A549 (cell line): Measurements from ENCODE around the gene SESN3. TPM values are rescaled to one million over a fixed set of nuclear protein-coding genes. Genes with fewer than 3 reads are reported as not detected.

Experiments used
- ATAC-seq, 2 experiments: fragments of 200-7000 bp in 1 of 2; fragments of >200 bp in 1 of 2; cut with Nextera tagmentation in 1 of 2; cut with Tn5 transposase in 1 of 2; 3 replicates each; pipeline versions ENCODE4 v1.8.0 to v1.9.1; 2018 to 2020; ENCODE audit warnings: mild to moderate bottlenecking in 1 of 2, moderate library complexity in 1 of 2
- CTCF ChIA-PET: fragments of 300-600 bp; sonication (Branson Sonifier 250); formaldehyde crosslinking; extraction: SDS; loops from one replicate; lab custom pipeline; 2021; ENCODE audit warnings: antibody characterized with exemption, inconsistent platforms; lab: Yijun Ruan, JAX
- POLR2A ChIA-PET: fragments of 350-600 bp; formaldehyde crosslinking; extraction: SDS; loops from one replicate; lab custom pipeline; 2021; ENCODE audit warnings: antibody characterized with exemption, inconsistent platforms; lab: Yijun Ruan, JAX
- DNase-seq, 2 experiments: peaks; one replicate each; pipeline versions ENCODE4 v3.0.0 to v3.0.0-alpha.2; 2011 to 2016; ENCODE audit warnings: low read depth in 1 of 2, low spot score in 1 of 2
- FAIRE-seq: peaks from 2 replicates; lab custom pipeline; 2011; peaks lifted over from hg19 to GRCh38; lab: Jason Lieb, UNC
- H3K27ac ChIP-seq, 2 experiments: fragments of >200 bp; sonication (Bioruptor Twin); formaldehyde crosslinking; 3 replicates each; pipeline ENCODE4 v1.5.1; 2016 to 2017
- H3K4me1 ChIP-seq: fragments of >200 bp; sonication (Bioruptor Twin); formaldehyde crosslinking; 3 replicates; pipeline ENCODE4 v1.6.1; 2016
- H3K4me2 ChIP-seq: fragments of >200 bp; sonication (Bioruptor Twin); formaldehyde crosslinking; 3 replicates; pipeline ENCODE4 v1.6.1; 2016
- H3K4me3 ChIP-seq: fragments of >200 bp; sonication (Bioruptor Twin); formaldehyde crosslinking; 3 replicates; pipeline ENCODE4 v1.5.1; 2016
- H3K9me3 ChIP-seq: fragments of >200 bp; sonication (Bioruptor Twin); formaldehyde crosslinking; 3 replicates; pipeline ENCODE4 v1.6.1; 2016
- ATOH8 ChIP-seq: fragments of 250-450 bp; sonication (Bioruptor Pico); IDR thresholded peaks from 2 replicates; pipeline ENCODE4 v1.5.0; 2020; ENCODE audit warnings: low read depth, mild to moderate bottlenecking, moderate library complexity
- BCL3 ChIP-seq: fragments of >200 bp; sonication (Bioruptor Twin); formaldehyde crosslinking; IDR thresholded peaks from 3 replicates; pipeline ENCODE4 v1.6.1; 2016
- CBX8 ChIP-seq: fragments of 200-600 bp; sonication (generic); IDR thresholded peaks from 2 replicates; pipeline ENCODE4 v1.6.1; 2016
- CHD2 ChIP-seq: fragments of 150-350 bp; IDR thresholded peaks from 2 replicates; pipeline ENCODE4 v1.6.1; 2014; ENCODE audit warnings: low read length; ENCODE audit not compliant: partially characterized antibody
- EP300 ChIP-seq, 2 experiments: fragments of >200 bp; sonication (Bioruptor Twin); formaldehyde crosslinking; IDR thresholded peaks; 2 replicates in 1 of 2; 3 replicates in 1 of 2; pipeline ENCODE4 v1.6.1; 2016 to 2017
- ESRRA ChIP-seq: fragments of 150-350 bp; IDR thresholded peaks from 2 replicates; pipeline ENCODE4 v1.6.1; 2014; ENCODE audit warnings: mild to moderate bottlenecking, low read length, borderline replicate concordance
- FOSL2 ChIP-seq, 2 experiments: fragments of 450-650 bp in 1 of 2; fragments of >200 bp in 1 of 2; sonication (Bioruptor Twin) in 1 of 2; formaldehyde crosslinking; IDR thresholded peaks; 2 replicates each; pipeline versions ENCODE4 v1.5.0 to v1.6.1; 2016 to 2020; ENCODE audit warnings: mild to moderate bottlenecking in 1 of 2, moderate library complexity in 1 of 2
- HDAC2 ChIP-seq: fragments of 200-600 bp; sonication (generic); IDR thresholded peaks from 2 replicates; pipeline ENCODE4 v1.6.1; 2016
- HEYL ChIP-seq: fragments of 250-450 bp; sonication (Bioruptor Pico); IDR thresholded peaks from 2 replicates; pipeline ENCODE4 v1.8.0; 2021; ENCODE audit warnings: mild to moderate bottlenecking, moderate library complexity
- HOXA7 ChIP-seq: fragments of 250-450 bp; sonication (Bioruptor Pico); IDR thresholded peaks from 2 replicates; pipeline ENCODE4 v1.5.0; 2020; ENCODE audit warnings: mild to moderate bottlenecking, moderate library complexity
- KDM1A ChIP-seq: fragments of 200-600 bp; sonication (generic); IDR thresholded peaks from 2 replicates; pipeline ENCODE4 v1.6.1; 2016; ENCODE audit warnings: low read depth, mild to moderate bottlenecking
- MAFK ChIP-seq: fragments of 450-650 bp; IDR thresholded peaks from 2 replicates; pipeline ENCODE4 v1.6.1; 2014; ENCODE audit not compliant: partially characterized antibody
- MAZ ChIP-seq: fragments of 150-350 bp; IDR thresholded peaks from 2 replicates; pipeline ENCODE4 v1.6.1; 2014; ENCODE audit warnings: antibody characterized with exemption, low read depth, low read length, borderline replicate concordance
- MYC ChIP-seq: IDR thresholded peaks from 2 replicates; pipeline ENCODE4 v1.6.1; 2012; ENCODE audit warnings: mild to moderate bottlenecking, inconsistent platforms, low read length, improper control_type of control experiment, borderline replicate concordance
- PHF8 ChIP-seq: fragments of 200-600 bp; sonication (generic); IDR thresholded peaks from 2 replicates; pipeline ENCODE4 v1.6.1; 2016; ENCODE audit warnings: low read depth, mild to moderate bottlenecking, antibody characterized with exemption, moderate library complexity, borderline replicate concordance
- POLR2A ChIP-seq: IDR thresholded peaks from 2 replicates; pipeline ENCODE4 v1.6.1; 2012; ENCODE audit warnings: mild to moderate bottlenecking, low read length
- POLR2AphosphoS2 ChIP-seq: conservative IDR thresholded peaks from 2 replicates; pipeline ENCODE4 v1.6.1; 2012; ENCODE audit warnings: low read length, improper control_type of control experiment, inconsistent platforms
- RAD21 ChIP-seq, 2 experiments: fragments of >200 bp in 1 of 2; sonication (Bioruptor Twin) in 1 of 2; formaldehyde crosslinking in 1 of 2; IDR thresholded peaks in 1 of 2; conservative IDR thresholded peaks in 1 of 2; 2 replicates in 1 of 2; 3 replicates in 1 of 2; pipeline ENCODE4 v1.6.1; 2012 to 2018; ENCODE audit warnings: inconsistent platforms in 1 of 2
- REST ChIP-seq: fragments of 200-600 bp; sonication (generic); IDR thresholded peaks from 2 replicates; pipeline ENCODE4 v1.6.1; 2016; ENCODE audit warnings: antibody characterized with exemption, mild to moderate bottlenecking, moderate library complexity
- RFX5 ChIP-seq: fragments of 450-650 bp; IDR thresholded peaks from 2 replicates; pipeline ENCODE4 v1.7.1; 2014; ENCODE audit warnings: antibody characterized with exemption, mild to moderate bottlenecking, moderate library complexity
- RNF2 ChIP-seq: fragments of 200-600 bp; sonication (generic); IDR thresholded peaks from 2 replicates; pipeline ENCODE4 v1.6.1; 2016; ENCODE audit warnings: low read depth, mild to moderate bottlenecking, antibody characterized with exemption, moderate library complexity, borderline replicate concordance
- SMC3 ChIP-seq: fragments of >200 bp; sonication (Bioruptor Twin); formaldehyde crosslinking; IDR thresholded peaks from 3 replicates; pipeline ENCODE4 v1.6.1; 2018; ENCODE audit warnings: inconsistent platforms
- USF2 ChIP-seq: fragments of 450-650 bp; IDR thresholded peaks from 2 replicates; pipeline ENCODE4 v1.6.1; 2014; ENCODE audit warnings: antibody characterized with exemption
- ZSCAN20 ChIP-seq: fragments of 250-450 bp; sonication (Bioruptor Pico); IDR thresholded peaks from 2 replicates; pipeline ENCODE4 v1.8.0; 2022; ENCODE audit warnings: mild to moderate bottlenecking, moderate library complexity
- WGBS: methylation state at CpG from one replicate; pipeline ENCODE4 v1.1.6; 2017; ENCODE audit errors: missing lambda C conversion rate; 5-methylcytosine and 5-hydroxymethylcytosine counted together
- polyA plus RNA-seq, 4 experiments: library from polyadenylated mRNA; depleted of rRNA in 3 of 4; stranded (reverse); fragments of >200 nt; fragmentation: RNase III in 1 of 4; extraction: RNeasy Plus Mini Kit Qiagen cat#74134 plus additional on column Dnase treatment in 1 of 4; gene quantifications; 2 replicates in 3 of 4; 3 replicates in 1 of 4; pipeline ENCODE4 v1.2.3, GENCODE V29; 2011 to 2017
- TF ChIP-seq, protein P1 (sequence below): fragments of 150-350 bp; IDR thresholded peaks from 2 replicates; pipeline ENCODE4 v1.6.1; 2014; ENCODE audit warnings: low read depth, mild to moderate bottlenecking, low read length
- TF ChIP-seq, protein P2 (sequence below): IDR thresholded peaks from 2 replicates; pipeline ENCODE4 v1.6.1; 2012; ENCODE audit warnings: low read depth, borderline replicate concordance

Gene SESN3
- polyA plus RNA-seq, 2 of the 4 experiments (the other 2 are of a cell fraction): 0.35 to 3.6 TPM

DNA sequence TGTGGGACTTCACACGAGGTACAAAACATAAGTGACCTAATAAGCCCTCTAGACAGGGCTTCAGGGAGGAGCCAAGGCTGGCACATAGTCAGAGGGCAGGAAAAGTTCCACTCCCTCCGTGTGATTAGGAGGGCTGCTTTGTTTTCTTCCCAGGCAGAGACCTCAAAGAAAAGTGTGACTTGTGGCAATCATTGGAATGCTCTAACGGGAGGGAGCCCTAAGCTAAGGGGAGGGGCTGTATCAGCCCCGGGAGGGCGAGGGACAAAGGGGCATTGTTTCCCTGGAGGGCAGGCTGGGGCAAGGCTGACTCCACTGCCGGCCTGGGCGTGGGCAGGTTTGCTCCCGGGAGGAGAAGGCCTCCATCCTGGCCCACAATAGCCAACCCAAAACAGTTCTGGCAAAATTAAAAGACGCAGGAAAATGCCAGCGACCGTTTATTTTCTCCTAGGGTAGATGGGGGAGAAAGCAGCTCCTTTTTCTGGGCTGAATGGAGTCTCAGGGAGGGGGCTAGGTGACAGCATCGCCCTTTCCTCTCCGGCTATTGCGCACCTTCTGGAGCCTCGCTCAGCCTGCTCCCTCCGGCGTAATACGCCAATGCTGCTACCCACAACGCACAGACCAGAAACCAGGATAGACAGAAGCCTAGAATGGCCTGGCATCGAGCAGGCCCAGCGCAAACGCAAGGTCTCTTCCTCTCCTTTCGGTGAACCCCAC, 81.2 kb downstream of the SESN3 start (continued):
- TF ChIP-seq, protein P1, sequence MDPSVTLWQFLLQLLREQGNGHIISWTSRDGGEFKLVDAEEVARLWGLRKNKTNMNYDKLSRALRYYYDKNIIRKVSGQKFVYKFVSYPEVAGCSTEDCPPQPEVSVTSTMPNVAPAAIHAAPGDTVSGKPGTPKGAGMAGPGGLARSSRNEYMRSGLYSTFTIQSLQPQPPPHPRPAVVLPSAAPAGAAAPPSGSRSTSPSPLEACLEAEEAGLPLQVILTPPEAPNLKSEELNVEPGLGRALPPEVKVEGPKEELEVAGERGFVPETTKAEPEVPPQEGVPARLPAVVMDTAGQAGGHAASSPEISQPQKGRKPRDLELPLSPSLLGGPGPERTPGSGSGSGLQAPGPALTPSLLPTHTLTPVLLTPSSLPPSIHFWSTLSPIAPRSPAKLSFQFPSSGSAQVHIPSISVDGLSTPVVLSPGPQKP: no peak
- no peak for TF ChIP-seq ZSCAN20
- no peak for TF ChIP-seq MAFK
- TF ChIP-seq POLR2AphosphoS2: no peak
- no peak for TF ChIP-seq RNF2
- no peak for TF ChIP-seq HEYL (CRISPR knock-in tag)
- TF ChIP-seq, protein P2, sequence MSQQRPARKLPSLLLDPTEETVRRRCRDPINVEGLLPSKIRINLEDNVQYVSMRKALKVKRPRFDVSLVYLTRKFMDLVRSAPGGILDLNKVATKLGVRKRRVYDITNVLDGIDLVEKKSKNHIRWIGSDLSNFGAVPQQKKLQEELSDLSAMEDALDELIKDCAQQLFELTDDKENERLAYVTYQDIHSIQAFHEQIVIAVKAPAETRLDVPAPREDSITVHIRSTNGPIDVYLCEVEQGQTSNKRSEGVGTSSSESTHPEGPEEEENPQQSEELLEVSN: no peak
- TF ChIP-seq HOXA7: no peak
- TF ChIP-seq, all 56 proteins: peak for 0

GRCh38 chr11:95148938-95149337, 82.1 kb downstream of the SESN3 start:
- POLR2A ChIA-PET: interaction anchor here (1.9 kb wide), 1 partner anchor 81 kb away, joined by 7 read pairs; no protein-coding TSS in a partner anchor
- no peak overlapping the region for H3K4me3 ChIP-seq
- ATAC-seq (no peak), FAIRE-seq (no peak), DNase-seq (no peak)
- TF ChIP-seq ZSCAN20 (no peak), MYC (no peak), RFX5 (no peak), REST (no peak), EP300 (IDR thresholded peaks at IDR 0.05) (no peak), HDAC2 (no peak), PHF8 (no peak), POLR2A (no peak), KDM1A (no peak), BCL3 (no peak), CHD2 (no peak), SMC3 (no peak), MAZ (no peak), CBX8 (no peak), RAD21 (conservative IDR thresholded peaks at IDR 0.05 in 1 of 2, IDR thresholded peaks at IDR 0.05 in 1 of 2) (no peak), USF2 (no peak), ESRRA (no peak), ATOH8 (no peak), FOSL2 (IDR thresholded peaks at IDR 0.05) (no peak), FOSL2 (CRISPR knock-in tag; IDR thresholded peaks at IDR 0.05) (no peak)
- TF ChIP-seq, all 56 proteins: peak for 0
- no peak overlapping the region for H3K4me2 ChIP-seq
- CTCF ChIA-PET: interaction anchor here (1.2 to 11.6 kb wide), 4 partner anchors 81 to 687 kb away, joined by 3 to 174 read pairs (median 5); no protein-coding TSS in a partner anchor
- 47% methylated on average over 2 of the region's 2 CpGs for WGBS
- H3K9me3 ChIP-seq: no peaks in the 10 kb centered on the region
- H3K27ac ChIP-seq: no peak overlapping the region
- H3K4me1 ChIP-seq: peaks cover 12% of the 10 kb centered on the region; the same call in 2 of the 3 replicates
